ENCODE results near the gene ANKRD40CL.
"Not testable (repeated sequence)": the region's sequence is repeated elsewhere in the genome, so short reads cannot be mapped to it uniquely, and the experiment has no call there.

ANKRD40CL gene, protein sequence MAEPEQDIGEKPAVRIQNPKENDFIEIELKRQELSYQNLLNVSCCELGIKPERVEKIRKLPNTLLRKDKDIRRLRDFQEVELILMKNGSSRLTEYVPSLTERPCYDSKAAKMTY

DNA sequence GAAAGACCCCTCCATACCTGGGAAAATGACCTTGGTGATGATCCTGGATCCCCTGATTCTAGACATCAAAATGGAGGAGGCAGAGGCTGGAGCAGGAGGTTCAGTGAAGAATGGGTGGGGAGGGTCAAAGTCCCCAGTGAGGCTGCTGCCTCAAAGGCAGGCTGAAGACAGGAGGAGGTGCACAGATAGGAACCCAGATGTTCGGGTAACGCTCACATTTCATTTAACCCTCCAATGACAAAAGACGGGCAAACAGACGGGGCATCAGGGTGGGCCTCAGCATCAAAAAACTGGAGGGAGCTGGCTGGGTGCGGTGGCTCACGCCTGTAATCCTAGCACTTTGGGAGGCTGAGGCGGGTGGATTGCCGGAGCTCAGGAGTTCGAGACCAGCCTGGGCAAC is at the start of gene ANKRD40CL:
Gene ANKRD40CL (minus strand): TSS at position 73 of the 400 bp plus-strand sequence. CDS start 605 bp downstream, outside the sequence.
- DNase-seq, result no peak

DNA sequence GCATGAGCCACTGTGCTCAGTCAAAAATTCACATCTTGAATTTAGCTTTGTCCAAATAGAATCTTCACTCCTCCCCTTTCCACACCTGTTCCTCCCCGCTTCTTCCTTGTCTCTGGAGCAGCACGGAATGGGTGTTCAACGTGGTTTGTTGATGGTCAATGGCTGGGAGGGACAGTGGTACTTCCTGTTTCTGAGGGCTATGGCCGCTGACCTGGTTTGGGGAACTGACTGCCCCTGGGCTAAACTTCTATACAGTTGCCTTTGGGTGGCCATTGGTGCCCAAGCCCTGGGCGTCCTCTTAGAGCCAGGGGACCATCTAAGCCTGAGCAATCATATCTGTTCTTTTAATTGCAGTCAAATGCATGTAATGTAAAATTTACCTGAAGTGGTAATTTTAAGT is 49.0 kb upstream of the ANKRD40CL start:
- no peak for DNase-seq

DNA sequence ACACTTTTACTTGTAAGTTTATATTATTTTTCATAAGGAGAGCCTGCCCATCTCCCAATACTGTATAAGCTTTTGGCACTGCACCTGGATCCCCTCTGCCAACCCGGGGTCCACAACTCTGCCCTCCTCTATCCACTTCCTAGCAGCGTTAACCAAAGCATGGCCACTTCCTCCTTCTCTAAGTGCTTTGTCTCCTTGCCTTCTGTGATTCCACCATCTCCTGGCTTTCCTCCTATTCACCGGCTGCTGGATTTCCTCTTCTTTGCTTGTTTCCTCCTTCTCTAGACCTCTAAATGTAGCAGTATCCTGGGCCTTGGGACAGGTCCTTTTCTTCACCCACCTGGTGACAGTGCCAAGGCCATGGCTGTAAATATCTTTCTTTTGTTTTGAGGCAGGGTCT is 48.1 kb upstream of the ANKRD40CL start:
- DNase-seq, result no peak

DNA sequence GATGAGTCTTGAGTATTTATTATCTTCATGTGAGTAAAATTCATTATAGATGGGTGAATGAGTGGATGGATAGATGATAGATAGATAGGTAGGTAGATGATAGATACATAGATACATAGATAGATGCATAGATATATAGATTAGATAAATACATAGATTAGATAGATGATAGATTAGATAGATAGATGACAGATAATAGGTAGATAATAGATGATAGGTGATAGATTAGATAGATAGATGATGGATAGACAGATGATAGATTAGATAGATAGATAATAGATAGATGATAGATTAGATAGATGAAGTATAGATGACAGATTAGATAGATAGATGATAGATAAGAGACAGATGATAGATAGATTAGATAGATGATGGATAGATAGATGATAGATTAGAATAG is 46.3 kb upstream of the ANKRD40CL start:
- no peak for DNase-seq

DNA sequence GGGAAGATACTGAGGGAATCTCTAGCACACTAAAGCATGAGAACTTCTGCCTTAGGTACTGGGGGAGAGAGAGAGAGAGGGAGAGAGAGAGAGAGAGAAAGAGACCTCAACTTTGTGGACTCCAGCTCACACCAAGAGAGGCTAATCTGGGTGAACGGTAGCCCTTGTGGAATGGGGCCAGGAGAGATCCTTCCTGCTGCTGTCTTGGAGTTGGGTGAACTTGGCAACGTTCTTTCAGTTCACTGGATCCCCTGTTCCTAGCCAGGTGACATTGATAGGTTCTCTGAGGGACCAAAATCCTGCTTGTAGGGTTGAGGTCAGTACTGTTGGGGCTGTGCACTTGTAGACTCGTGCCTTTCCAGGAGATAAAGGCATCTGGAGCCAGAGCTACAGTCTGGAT is 41.6 kb upstream of the ANKRD40CL start:
- DNase-seq, result no peak

DNA sequence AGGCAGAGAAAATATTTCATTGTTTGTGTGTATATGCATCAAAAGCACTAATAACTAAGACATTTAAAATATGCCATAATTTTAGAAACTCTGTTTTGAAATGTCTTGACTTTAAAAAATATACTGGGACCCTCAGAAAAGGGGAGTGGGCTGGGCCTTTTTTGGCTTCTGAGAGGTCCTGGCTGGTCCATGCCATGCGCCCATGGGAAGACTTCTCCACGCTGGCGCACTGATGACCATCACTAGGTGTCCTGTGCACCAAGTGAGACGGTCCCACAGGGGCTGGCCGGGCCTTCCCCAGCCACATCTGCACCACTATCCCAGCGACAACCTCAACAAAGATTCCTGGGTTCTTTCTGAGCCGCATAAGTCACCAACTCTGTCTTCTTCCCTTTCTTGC is 41.1 kb upstream of the ANKRD40CL start:
- no peak for DNase-seq

DNA sequence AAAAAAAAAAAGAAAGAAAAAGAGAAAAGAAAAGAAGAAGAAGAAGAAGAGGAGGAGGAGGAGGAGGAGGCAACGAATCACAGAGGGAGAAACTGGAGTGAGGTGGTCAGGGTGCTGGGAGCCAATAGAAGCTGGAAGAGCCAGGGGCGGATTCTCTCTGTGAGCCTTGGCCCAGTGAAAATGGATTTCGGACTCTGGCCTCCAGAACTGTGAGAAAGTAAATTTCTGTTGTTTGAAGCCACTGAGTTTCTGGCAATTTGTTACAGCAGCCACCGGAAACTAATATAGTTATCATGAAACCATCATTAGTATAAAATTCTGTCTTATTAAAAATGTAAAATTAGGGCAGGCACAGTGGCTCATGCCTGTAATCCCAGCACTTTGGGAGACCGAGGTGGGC is 40.4 kb upstream of the ANKRD40CL start:
- no peak for DNase-seq

DNA sequence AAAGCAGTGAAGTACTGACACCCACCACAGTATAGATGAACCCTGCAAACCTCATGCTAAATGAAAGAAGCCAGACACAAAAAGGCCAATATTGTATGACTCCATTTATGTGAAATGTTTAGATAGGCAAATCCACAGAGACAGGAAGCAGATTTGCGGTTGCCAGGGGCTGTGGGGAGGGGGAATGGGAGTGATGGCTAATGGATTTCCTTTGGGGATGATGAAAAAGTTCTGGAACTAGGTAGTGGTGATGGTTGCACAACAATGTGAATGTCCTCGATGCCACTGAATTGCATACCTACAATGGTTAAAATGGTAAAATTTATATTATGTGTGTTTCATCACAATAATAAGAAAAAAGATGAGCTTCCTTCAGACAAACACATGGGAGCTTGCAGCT is 39.7 kb upstream of the ANKRD40CL start:
- DNase-seq, result no peak

DNA sequence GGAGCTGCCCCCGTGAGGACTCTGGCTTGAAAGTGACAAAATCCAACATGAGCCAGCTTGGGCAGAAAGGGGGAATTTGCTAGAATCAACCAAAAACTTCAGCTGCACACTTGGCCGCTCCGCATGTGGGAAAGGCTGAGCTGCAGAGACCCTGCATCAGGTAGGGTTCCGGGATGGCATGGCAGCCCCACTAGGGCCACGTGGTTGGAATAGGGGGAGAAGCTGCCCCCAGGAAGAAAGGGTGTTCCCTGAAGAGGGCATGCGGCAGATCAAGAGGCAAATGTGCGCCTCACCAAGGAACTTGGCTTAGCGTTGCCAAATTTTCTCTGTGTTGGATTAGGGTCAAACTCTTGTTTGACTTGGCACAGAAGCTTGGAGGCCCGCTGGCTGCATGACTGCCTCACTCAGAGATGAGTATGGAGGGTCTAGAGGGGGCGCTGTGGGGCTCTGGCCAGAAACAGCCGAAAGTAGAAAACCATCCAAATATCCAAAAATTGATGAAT is 38.9 kb upstream of the ANKRD40CL start:
- DNase-seq, result no peak

DNA sequence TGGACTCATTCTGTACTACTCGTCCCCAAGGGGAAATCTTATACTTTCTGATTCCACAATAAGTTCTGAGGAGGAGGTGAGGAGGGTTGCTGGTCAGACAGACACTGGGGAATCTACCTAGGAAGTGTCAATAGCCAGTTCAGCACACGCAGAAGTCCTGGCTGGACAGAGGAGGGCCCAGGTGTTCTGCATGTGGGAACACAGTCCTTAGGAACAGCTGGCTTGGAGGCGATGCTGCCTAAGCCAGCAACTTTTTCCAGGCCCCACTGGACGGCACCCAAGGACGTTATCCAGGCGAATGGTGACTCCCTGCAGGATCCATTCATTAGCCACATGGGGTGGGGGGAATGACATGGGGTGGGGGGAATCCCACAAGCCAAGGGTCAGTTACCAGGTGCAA is 38.2 kb upstream of the ANKRD40CL start:
- DNase-seq, result no peak

DNA sequence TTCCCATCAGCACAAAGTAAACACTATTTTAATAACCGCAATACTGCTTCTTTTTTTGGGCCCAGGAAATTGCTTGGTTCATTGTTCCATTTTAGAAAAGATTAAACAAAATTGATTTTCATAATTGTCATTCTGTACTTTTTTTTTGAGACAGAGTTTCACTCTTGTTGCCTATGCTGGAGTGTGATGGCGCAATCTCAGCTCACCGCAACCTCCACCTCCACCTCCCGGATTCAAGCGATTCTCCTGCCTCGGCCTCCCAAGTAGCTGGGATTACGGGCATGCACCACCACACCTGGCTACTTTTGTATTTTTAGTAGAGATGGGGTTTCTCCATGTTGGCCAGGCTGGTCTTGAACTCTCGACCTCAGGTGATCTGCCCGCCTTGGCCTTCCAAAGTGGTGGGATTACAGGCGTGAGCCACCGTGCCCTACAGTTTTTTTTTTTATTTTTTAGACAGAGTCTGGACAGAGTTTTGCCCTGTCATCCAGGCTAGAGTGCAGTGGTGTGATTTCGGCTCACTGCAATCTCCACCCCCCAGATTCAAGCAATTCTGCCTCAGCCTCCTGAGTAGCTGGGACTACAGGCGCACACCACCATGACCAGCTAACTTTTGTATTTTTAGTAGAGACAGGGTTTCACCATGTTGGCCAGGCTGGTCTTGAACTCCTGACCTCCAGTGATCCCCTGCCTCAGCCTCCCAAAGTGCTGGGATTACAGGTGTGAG is 37.6 kb upstream of the ANKRD40CL start:
- not testable (repeated sequence) for DNase-seq

DNA sequence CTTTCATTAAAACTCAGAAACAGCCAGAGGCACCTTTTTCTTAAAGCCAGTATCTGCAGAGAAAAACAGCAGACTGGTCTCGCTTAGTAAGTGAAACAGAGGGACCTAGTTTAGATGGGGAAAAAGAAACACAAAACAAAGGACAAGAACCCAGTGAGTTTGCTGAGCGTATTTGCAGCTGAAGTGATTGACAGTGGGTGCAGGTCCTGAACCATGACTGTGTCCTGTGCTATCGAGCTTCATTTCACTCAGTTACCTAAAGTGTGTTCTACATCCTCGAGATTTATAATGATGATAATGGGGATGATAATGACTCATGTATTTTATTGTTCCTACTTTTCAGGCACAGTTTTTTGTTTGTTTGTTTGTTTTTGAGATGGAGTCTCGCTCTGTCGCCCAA is 36.4 kb upstream of the ANKRD40CL start:
- no peak for DNase-seq

DNA sequence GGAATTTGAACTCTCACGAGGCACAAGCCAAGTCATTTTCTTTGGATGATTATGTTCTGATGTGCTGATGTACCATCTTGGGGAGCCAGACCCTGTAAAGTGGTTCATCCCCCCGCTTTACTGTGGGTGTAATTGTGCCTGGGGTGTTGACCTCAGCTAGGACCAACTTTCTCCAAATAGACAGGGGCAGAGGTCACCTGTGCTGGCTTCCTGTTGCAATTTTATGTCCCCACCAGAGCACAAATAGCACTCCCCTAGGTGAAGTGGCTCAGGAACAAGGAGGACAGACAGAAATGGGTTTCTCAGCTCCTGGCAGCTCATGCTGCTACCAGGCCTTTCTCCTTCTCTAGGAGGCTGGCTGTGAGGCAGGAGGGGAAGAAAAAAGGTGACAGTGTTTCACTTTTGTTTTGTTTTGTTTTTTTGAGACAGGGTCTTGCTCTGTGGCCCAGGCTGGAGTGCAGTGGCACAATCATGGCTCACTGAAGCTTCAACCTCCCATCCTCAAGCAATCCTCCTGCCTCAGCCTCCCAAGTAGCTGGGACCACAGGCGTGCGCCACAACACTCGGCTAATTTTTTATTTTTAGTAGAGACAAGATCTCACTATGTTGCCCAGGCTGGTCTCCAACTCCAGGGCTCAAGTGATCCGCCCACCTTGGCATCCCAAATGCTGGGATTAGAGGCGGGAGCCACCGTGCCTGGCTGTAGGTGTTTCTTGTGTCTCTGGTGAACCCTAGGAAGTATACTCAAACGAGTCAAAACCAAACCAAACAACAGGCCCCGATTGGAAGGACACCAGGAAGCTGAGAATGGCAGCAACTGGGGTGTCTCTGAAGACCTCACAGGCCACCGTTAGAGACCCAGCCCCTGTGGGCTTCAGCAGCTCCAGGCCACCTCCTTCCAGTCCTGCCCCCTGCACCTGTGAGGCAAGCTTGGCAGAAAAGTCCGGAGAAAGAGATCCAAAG is 35.6 kb upstream of the ANKRD40CL start:
- no peak for DNase-seq

DNA sequence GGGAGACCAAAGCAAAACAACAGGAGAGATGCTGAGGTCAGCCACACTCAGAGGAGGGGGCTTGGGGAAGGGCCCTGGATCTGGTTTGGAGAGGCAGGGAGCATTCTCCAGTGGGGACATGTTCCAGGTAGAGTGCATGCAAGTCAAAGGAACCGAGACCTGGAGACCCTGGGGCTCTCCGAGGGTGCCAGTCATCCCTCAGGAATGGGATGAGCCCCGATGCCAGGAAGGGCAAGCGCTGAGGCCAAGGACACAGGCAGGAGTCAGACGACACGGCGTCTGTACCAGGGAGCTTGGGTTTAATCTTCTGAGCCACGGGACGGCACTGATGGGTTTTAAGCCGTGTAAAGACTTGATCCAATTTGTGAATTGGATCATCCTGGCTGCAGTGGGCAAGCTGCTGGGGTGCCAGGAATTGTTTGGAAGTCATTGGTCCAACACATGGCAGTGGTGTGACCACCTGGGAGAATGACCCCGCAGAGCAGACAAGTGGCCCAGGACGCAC is 32.9 kb upstream of the ANKRD40CL start:
- no peak for DNase-seq

DNA sequence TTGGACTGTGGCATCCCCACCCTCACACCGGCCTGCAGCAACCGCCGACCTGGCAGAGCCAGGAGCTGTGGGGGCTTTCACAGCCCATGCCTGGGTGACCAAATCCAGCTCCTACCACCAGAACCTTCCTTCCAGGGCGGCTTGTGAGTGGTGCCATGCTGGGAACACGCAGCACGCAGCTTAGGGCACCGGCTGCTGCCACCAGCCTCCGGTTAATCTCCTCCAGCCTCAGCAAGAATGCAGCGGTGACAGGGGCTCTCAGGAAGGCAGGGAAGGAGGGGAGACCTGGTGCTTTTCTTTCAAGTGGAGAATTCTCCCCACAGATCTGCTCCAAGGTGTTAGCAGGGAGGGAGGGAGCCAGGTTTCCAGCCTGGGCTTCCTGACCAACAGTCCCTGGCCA is 32.3 kb upstream of the ANKRD40CL start:
- no peak for DNase-seq

DNA sequence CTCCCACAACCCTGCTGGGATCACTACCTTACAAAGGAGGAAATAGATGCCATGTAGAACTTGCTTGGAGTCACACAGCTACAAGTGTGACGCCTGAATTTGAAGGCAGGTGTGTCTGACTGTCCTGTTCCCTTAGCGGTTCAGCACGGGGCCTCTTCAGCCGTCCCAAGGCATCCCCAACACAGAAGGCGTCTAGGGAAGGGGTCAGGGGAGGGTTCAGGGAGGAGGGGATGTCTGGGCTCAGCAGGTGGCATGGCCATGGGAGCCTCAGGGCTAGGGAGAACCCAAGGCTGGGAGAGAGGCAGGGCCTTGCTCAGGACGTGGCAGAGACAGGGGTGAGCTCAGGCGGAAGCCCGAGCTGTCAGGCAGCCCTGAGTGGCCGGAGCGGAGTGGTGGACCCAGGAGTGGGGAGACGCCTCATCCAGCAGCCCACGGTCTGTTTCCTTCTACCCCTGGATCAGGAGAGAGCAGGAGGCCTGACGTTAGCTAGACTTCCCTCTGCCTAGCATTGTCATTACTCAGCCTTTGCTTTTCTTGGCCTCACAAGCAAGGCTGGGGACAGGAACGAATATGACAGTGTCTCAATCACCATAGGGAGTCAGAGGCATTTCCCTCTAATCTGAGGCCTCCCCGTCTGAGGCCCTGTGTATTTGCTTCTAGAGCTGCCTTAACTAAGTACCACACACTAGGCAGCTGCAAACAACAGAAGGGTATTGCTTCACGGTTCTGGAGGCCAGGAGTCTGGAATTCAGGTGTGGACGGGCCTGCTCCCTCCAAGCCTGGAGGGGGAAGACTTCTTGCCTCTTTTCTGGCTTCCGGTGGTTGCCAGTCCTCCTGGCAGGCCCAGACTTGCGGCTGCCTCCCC is 31.3 kb upstream of the ANKRD40CL start:
- DNase-seq, result no peak

DNA sequence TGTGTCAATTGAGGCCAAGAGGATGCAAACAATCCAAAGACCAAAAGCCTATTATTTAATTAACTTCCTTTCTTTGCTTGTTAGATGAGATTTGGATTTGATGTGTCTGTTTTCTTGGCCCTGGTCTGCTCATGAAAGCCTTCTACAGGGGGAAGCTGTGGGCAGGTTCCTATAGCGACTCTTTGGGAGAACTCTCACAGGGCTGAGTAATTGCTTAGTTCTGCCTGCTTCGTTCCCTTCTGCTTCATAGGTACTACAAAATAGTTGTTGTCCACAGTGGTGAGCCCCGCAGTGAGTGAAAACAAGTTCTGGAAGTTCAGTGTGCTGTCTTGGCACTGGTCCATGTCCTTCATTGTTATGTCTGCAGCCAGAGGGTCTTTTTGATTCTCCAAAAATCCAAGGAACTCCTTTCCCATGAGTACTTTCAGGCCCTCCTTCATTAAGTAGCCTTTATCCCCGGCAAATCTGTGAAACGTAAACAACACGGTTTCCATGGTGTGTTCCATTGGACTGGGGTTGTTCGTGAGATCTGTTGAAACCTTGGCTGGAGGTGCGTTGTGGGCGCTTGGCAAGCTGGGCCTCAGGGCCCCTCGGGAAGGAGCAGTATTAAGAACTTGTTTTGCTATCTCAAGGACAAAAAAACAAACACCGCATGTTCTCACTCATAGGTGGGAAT is 30.0 kb upstream of the ANKRD40CL start:
- no peak for DNase-seq

DNA sequence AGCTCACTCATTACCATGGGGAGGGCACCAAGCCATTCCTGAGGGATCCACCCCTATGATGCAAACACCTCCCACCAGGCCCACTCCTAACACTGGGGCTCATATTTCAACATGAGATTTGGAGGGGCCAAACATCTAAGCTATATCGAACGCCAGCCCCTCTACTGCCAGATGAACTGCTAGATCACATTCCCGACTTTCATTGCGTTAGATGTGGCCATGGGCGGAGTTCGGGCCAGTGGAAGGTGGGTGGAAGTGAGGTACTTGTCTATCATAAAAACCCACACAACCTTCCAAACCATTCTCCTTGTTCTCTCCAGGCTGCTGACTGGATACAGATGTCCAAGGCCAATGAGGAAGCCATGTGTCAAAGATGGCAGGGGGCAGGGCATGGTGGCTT is 27.0 kb upstream of the ANKRD40CL start:
- no peak for DNase-seq

DNA sequence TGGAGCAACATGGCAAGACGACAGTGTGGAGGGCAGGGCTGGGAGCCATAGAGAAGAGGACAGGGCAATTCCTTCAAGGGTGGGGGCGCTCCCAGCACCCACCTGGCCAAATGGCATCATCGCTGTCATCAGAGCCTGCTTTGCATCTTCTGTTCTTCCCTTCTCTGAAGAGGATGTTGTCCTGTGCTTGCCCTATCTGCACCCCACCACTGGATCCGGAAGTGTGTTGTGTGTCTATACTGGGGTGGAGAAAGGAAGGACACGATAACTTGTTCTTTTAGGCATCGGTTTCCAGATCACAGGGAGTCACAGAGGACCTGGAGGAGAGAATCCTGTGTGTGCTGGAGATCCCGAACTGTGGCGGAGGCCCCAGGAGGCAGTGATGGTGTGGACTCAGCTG is 25.7 kb upstream of the ANKRD40CL start:
- DNase-seq, result no peak

DNA sequence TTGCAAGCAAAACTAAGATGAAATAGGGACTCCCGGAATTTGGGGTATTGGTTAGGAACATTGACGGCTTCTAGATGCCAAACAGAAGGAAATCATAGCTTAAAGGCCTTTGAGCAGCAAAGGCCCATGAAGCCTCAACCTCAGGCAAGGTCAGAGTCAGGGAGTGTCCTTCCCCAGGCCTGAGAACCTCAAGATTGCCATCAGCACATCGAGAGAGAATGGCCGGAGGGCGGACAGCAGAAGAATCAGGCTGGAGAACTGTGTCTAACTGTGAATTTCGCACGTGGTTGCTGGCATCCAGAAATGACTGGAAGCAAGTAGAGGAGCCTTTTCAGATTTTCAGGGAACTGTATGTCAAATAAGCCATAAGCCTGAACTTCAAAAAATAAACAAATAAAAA is 24.8 kb upstream of the ANKRD40CL start:
- DNase-seq, result no peak

DNA sequence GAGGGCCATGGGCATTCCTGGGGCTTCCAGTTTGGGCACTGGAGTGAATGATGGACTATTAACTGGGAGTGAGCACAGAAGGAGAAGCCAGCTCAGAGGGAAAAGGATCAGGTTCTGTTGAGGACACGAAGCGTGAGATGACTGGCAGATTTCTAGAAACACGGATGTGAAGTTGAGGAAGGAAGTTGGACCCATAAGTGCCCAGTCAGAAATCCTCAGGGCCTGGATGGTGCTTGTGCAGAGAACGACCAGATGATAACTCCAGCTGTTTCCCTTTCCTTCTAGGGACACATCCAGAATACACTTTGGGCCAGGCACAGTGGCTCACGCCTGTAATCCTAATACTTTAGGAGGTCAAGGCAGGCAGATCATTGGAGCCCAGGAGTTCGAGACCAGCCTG is 23.3 kb upstream of the ANKRD40CL start:
- DNase-seq, result no peak

DNA sequence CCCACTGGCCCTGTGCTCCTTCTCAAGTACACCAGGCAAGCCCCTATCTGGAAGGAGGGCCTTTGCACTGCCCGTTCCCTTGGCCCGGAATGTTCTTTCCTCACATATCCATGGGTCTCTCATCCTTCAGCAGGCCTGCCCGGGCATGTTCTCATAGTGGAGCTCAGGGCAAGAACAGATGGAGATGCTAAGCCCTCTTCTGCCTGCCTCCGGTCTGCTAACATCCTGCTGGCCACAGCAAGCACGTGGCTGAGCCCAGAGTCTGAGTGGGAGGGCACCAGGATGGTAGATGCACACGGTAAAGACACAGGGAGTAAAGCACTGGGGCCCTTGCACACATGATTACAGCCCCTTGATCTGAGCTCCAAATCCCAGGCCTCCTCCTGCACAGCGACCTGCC is 19.8 kb upstream of the ANKRD40CL start:
- DNase-seq, result no peak

Measured in SW 1271 (cell line).